Measurements from ENCODE around the gene DNAJB13.

DNA sequence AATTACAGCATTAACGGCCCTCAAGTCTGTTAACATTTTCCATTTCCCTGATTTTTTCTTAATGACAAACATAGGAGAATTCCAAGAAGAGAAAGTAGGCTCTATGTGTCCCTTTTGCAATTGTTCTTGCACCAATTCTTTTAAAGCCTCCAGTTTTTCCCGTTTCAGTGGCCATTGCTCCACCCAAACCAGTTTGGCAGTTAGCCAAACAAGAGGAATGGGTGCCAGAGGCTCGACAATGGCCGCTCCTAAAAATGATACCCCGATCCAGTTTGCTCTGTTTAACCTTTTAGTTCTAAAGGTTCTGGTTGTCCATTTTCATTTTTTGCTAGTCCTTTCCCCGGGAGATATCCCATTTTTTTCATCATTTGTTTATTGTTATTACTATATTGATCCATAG, 6.7 kb upstream of the DNAJB13 start:
- TF ChIP-seq, protein P1, sequence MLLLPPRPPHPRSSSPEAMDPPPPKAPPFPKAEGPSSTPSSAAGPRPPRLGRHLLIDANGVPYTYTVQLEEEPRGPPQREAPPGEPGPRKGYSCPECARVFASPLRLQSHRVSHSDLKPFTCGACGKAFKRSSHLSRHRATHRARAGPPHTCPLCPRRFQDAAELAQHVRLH (tag by site-specific recombination; IDR thresholded peaks at IDR 0.05): no peak
- TF ChIP-seq ZNF23 (tag by site-specific recombination; IDR thresholded peaks at IDR 0.05; ENCODE audit: borderline replicate concordance) (no peak), MZF1 (tag by site-specific recombination; IDR thresholded peaks at IDR 0.05; ENCODE audit: borderline replicate concordance) (no peak), YY1 (tag by site-specific recombination; IDR thresholded peaks at IDR 0.05) (no peak), PRDM1 (tag by site-specific recombination; IDR thresholded peaks at IDR 0.05) (no peak)
- TF ChIP-seq, protein P2, sequence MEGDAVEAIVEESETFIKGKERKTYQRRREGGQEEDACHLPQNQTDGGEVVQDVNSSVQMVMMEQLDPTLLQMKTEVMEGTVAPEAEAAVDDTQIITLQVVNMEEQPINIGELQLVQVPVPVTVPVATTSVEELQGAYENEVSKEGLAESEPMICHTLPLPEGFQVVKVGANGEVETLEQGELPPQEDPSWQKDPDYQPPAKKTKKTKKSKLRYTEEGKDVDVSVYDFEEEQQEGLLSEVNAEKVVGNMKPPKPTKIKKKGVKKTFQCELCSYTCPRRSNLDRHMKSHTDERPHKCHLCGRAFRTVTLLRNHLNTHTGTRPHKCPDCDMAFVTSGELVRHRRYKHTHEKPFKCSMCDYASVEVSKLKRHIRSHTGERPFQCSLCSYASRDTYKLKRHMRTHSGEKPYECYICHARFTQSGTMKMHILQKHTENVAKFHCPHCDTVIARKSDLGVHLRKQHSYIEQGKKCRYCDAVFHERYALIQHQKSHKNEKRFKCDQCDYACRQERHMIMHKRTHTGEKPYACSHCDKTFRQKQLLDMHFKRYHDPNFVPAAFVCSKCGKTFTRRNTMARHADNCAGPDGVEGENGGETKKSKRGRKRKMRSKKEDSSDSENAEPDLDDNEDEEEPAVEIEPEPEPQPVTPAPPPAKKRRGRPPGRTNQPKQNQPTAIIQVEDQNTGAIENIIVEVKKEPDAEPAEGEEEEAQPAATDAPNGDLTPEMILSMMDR (tag by site-specific recombination; IDR thresholded peaks at IDR 0.05): no peak

All from HEK293 (cell line).